ENCODE data around the gene ZC2HC1C. TPM values are rescaled to one million over a fixed set of nuclear protein-coding genes. Genes with fewer than 3 reads are reported as not detected.

Gene ZC2HC1C
- total and polyA plus RNA-seq, 2 of the 13 experiments (the other 11 are each of a cell fraction or from before 2014, with no cell fraction given), result 3.3 to 3.5 TPM

DNA sequence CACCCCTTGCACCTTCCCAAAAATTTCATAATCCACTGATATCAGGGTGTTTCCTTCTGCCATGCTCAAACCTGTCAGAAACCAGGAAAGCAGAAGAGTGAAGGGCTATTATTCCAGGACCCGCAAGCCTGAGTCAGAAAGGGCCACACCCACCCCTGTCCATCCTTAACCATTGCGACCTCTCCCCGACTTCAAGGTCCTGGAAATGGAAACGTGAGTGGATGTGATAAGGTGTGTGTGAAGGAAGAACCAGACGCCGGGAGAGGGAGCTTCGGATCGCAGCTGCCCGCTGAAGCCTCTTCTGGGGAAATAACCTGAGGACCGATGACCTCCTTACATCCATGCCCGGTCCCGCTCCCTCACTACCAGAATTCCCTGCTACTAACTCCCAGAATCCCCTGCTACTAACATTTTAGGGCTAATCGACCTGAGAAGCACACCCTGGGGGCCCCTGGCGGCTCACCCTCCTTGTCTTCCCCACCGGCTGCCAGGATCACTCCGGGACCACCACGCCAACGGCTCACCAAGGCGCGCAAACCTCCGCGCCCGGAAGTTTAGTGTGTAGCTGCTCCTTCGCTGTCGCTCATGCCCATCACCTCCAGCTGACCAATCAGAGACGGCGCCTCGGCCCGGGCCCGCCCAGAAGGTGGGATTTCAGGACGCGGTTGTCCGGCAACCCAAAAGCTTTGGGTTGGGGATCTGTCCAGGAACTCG is 5.8 kb upstream of the ZC2HC1C start, which contains the start of gene ACYP1 (continued):
- TF ChIP-seq, protein P1, sequence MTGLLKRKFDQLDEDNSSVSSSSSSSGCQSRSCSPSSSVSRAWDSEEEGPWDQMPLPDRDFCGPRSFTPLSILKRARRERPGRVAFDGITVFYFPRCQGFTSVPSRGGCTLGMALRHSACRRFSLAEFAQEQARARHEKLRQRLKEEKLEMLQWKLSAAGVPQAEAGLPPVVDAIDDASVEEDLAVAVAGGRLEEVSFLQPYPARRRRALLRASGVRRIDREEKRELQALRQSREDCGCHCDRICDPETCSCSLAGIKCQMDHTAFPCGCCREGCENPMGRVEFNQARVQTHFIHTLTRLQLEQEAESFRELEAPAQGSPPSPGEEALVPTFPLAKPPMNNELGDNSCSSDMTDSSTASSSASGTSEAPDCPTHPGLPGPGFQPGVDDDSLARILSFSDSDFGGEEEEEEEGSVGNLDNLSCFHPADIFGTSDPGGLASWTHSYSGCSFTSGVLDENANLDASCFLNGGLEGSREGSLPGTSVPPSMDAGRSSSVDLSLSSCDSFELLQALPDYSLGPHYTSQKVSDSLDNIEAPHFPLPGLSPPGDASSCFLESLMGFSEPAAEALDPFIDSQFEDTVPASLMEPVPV (CRISPR knock-in tag; IDR thresholded peaks at IDR 0.05), result no peak
- TF ChIP-seq IKZF1 (IDR thresholded peaks at IDR 0.05) (no peak), JDP2 (CRISPR knock-in tag; IDR thresholded peaks at IDR 0.05; ENCODE audit: borderline replicate concordance) (no peak), ZHX1 (CRISPR knock-in tag; IDR thresholded peaks at IDR 0.05; ENCODE audit: low read depth) (no peak), ZNF766 (CRISPR knock-in tag; IDR thresholded peaks at IDR 0.05; ENCODE audit: borderline replicate concordance) (no peak), ZNF441 (CRISPR knock-in tag; IDR thresholded peaks at IDR 0.05; ENCODE audit: borderline replicate concordance) (no peak), ZNF382 (CRISPR knock-in tag; IDR thresholded peaks at IDR 0.05; ENCODE audit: borderline replicate concordance) (no peak), ZBTB21 (CRISPR knock-in tag; IDR thresholded peaks at IDR 0.05) (no peak), MED8 (CRISPR knock-in tag; IDR thresholded peaks at IDR 0.05; ENCODE audit: insufficient replicate concordance) (no peak), ZBTB1 (CRISPR knock-in tag; IDR thresholded peaks at IDR 0.05; ENCODE audit: borderline replicate concordance) (no peak), ZNF557 (CRISPR knock-in tag; IDR thresholded peaks at IDR 0.05) (no peak), NAIF1 (CRISPR knock-in tag; IDR thresholded peaks at IDR 0.05; ENCODE audit: borderline replicate concordance) (no peak), KLF9 (CRISPR knock-in tag; IDR thresholded peaks at IDR 0.05; ENCODE audit: low read depth) (no peak; the same call in none of the 2 replicates), CEBPG (CRISPR knock-in tag; IDR thresholded peaks at IDR 0.05) (no peak), TARDBP (CRISPR knock-in tag; IDR thresholded peaks at IDR 0.05) (no peak), ZNF367 (CRISPR knock-in tag; IDR thresholded peaks at IDR 0.05; ENCODE audit: borderline replicate concordance) (no peak), CHCHD3 (CRISPR knock-in tag; IDR thresholded peaks at IDR 0.05) (no peak), ZFP36L2 (CRISPR knock-in tag; IDR thresholded peaks at IDR 0.05) (no peak), ZNF747 (CRISPR knock-in tag; IDR thresholded peaks at IDR 0.05; ENCODE audit: borderline replicate concordance) (no peak), GPN1 (CRISPR knock-in tag; IDR thresholded peaks at IDR 0.05; ENCODE audit: borderline replicate concordance) (no peak)
- TF ChIP-seq, protein P2, sequence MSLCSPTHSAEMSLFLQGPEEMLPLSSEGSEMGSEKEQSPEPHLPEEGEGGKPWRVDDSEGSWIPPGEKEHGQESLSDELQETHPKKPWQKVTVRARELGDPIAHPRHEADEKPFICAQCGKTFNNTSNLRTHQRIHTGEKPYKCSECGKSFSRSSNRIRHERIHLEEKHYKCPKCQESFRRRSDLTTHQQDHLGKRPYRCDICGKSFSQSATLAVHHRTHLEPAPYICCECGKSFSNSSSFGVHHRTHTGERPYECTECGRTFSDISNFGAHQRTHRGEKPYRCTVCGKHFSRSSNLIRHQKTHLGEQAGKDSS (CRISPR knock-in tag; IDR thresholded peaks at IDR 0.05; ENCODE audit: borderline replicate concordance, low read depth), result no peak
- TF ChIP-seq, protein P3, sequence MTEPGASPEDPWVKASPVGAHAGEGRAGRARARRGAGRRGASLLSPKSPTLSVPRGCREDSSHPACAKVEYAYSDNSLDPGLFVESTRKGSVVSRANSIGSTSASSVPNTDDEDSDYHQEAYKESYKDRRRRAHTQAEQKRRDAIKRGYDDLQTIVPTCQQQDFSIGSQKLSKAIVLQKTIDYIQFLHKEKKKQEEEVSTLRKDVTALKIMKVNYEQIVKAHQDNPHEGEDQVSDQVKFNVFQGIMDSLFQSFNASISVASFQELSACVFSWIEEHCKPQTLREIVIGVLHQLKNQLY (CRISPR knock-in tag; IDR thresholded peaks at IDR 0.05), result no peak
- TF ChIP-seq, protein P4, sequence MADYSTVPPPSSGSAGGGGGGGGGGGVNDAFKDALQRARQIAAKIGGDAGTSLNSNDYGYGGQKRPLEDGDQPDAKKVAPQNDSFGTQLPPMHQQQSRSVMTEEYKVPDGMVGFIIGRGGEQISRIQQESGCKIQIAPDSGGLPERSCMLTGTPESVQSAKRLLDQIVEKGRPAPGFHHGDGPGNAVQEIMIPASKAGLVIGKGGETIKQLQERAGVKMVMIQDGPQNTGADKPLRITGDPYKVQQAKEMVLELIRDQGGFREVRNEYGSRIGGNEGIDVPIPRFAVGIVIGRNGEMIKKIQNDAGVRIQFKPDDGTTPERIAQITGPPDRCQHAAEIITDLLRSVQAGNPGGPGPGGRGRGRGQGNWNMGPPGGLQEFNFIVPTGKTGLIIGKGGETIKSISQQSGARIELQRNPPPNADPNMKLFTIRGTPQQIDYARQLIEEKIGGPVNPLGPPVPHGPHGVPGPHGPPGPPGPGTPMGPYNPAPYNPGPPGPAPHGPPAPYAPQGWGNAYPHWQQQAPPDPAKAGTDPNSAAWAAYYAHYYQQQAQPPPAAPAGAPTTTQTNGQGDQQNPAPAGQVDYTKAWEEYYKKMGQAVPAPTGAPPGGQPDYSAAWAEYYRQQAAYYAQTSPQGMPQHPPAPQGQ (CRISPR knock-in tag; IDR thresholded peaks at IDR 0.05; ENCODE audit: borderline replicate concordance), result no peak
